Measurements from ENCODE around the gene KDM3A. TPM values are rescaled to one million over a fixed set of nuclear protein-coding genes. Genes with fewer than 3 reads are reported as not detected.

Gene KDM3A
- total and polyA plus RNA-seq, 9 of the 15 experiments (the other 6 are each of a cell fraction or from before 2014, with no cell fraction given) = 7.5 to 95.4 (median 24.8) TPM

DNA sequence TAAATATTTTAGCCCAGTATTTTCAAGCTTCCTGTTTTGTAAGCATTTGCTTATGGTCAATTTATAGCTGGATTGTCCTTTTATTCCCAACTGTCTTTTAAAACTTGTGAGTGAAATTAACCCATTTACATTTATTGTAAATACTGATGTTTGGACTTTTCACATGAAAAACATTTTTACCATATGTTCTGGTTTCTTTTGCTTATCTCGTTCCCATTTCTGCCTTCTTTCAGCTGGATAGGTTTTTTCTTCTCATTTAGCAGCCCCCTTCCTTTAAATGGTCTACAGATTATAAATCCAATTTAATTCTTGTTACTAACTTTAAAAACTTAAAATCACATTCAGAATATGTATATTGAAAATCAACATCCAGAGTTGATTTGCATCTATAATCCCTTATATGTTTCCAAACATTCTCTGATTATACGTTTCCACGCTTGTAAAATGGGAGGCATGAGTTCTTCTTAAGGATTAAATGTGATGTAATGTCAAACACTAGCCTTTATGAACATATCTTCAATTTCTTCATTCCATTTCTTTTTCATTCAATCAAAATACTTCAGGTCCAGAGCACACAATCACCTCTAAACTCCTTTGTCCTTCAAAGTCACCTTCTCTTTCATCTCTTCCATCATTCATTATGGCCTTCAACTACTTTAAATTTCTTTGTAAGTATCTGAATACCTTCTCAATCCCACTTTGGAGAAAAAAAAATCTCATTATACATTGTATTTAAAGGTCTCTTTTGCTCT is 1.1 kb upstream of the KDM3A start (continued):
- TF ChIP-seq TFAP4 (CRISPR knock-in tag; IDR thresholded peaks at IDR 0.05; ENCODE audit: borderline replicate concordance) (no peak), STAT6 (CRISPR knock-in tag; IDR thresholded peaks at IDR 0.05) (no peak), HNRNPUL1 (IDR thresholded peaks at IDR 0.05; ENCODE audit: low read length) (no peak), SMARCA5 (IDR thresholded peaks at IDR 0.05) (peak; percentile 54; the same call in 1 of the 2 replicates), PTTG1 (tag; IDR thresholded peaks at IDR 0.05; ENCODE audit: low read depth) (0 out of 2 replicates have a peak, but pooled peaks have one; percentile 10), NR2F6 (CRISPR knock-in tag; IDR thresholded peaks at IDR 0.05) (no peak), ZNF3 (CRISPR knock-in tag; IDR thresholded peaks at IDR 0.05) (no peak), ATF7 (IDR thresholded peaks at IDR 0.05) (no peak), ZFP30 (CRISPR knock-in tag; IDR thresholded peaks at IDR 0.05; ENCODE audit: borderline replicate concordance) (no peak), ZNF76 (CRISPR knock-in tag; IDR thresholded peaks at IDR 0.05; ENCODE audit: borderline replicate concordance) (no peak), BRCA1 (IDR thresholded peaks at IDR 0.05) (no peak), BRCA1 (CRISPR knock-in tag; IDR thresholded peaks at IDR 0.05) (no peak), HNRNPLL (IDR thresholded peaks at IDR 0.05; ENCODE audit: low read depth, low read length, poor library complexity, severe bottlenecking) (no peak)
- TF ChIP-seq, protein P1, sequence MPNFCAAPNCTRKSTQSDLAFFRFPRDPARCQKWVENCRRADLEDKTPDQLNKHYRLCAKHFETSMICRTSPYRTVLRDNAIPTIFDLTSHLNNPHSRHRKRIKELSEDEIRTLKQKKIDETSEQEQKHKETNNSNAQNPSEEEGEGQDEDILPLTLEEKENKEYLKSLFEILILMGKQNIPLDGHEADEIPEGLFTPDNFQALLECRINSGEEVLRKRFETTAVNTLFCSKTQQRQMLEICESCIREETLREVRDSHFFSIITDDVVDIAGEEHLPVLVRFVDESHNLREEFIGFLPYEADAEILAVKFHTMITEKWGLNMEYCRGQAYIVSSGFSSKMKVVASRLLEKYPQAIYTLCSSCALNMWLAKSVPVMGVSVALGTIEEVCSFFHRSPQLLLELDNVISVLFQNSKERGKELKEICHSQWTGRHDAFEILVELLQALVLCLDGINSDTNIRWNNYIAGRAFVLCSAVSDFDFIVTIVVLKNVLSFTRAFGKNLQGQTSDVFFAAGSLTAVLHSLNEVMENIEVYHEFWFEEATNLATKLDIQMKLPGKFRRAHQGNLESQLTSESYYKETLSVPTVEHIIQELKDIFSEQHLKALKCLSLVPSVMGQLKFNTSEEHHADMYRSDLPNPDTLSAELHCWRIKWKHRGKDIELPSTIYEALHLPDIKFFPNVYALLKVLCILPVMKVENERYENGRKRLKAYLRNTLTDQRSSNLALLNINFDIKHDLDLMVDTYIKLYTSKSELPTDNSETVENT (CRISPR knock-in tag; IDR thresholded peaks at IDR 0.05) = no peak
- TF ChIP-seq, protein P2, sequence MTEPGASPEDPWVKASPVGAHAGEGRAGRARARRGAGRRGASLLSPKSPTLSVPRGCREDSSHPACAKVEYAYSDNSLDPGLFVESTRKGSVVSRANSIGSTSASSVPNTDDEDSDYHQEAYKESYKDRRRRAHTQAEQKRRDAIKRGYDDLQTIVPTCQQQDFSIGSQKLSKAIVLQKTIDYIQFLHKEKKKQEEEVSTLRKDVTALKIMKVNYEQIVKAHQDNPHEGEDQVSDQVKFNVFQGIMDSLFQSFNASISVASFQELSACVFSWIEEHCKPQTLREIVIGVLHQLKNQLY (CRISPR knock-in tag; conservative IDR thresholded peaks at IDR 0.05) = no peak
- TF ChIP-seq, protein P3, sequence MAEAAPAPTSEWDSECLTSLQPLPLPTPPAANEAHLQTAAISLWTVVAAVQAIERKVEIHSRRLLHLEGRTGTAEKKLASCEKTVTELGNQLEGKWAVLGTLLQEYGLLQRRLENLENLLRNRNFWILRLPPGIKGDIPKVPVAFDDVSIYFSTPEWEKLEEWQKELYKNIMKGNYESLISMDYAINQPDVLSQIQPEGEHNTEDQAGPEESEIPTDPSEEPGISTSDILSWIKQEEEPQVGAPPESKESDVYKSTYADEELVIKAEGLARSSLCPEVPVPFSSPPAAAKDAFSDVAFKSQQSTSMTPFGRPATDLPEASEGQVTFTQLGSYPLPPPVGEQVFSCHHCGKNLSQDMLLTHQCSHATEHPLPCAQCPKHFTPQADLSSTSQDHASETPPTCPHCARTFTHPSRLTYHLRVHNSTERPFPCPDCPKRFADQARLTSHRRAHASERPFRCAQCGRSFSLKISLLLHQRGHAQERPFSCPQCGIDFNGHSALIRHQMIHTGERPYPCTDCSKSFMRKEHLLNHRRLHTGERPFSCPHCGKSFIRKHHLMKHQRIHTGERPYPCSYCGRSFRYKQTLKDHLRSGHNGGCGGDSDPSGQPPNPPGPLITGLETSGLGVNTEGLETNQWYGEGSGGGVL (CRISPR knock-in tag; IDR thresholded peaks at IDR 0.05) = no peak
- TF ChIP-seq, protein P4, sequence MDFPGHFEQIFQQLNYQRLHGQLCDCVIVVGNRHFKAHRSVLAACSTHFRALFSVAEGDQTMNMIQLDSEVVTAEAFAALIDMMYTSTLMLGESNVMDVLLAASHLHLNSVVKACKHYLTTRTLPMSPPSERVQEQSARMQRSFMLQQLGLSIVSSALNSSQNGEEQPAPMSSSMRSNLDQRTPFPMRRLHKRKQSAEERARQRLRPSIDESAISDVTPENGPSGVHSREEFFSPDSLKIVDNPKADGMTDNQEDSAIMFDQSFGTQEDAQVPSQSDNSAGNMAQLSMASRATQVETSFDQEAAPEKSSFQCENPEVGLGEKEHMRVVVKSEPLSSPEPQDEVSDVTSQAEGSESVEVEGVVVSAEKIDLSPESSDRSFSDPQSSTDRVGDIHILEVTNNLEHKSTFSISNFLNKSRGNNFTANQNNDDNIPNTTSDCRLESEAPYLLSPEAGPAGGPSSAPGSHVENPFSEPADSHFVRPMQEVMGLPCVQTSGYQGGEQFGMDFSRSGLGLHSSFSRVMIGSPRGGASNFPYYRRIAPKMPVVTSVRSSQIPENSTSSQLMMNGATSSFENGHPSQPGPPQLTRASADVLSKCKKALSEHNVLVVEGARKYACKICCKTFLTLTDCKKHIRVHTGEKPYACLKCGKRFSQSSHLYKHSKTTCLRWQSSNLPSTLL (IDR thresholded peaks at IDR 0.05) = no peak
